GM21717 (cell line): Measurements from ENCODE around the gene RPL13A.

ENCODE experiments used
- ATAC-seq: cut with Tn5 transposase; IDR thresholded peaks from one replicate; pipeline ENCODE4 v1.9.1; 2021; ENCODE audit warnings: mild to moderate bottlenecking, moderate library complexity; ENCODE audit not compliant: unreplicated experiment

The RPL13A gene

GRCh38 chr19:49502866-49503581 is 15.6 kb downstream of the RPL13A start:
- ATAC-seq, result no peak

GRCh38 chr19:49503582-49503962 is 16.2 kb downstream of the RPL13A start:
- no peak for ATAC-seq

GRCh38 chr19:49506575-49507105 is 19.2 kb downstream of the RPL13A start:
- ATAC-seq, result no peak

- no peak for ATAC-seq
Measured at GRCh38 chr19:49507803-49508494, 20.5 kb downstream of the RPL13A start.

- no peak for ATAC-seq
Measured at GRCh38 chr19:49512970-49513745, 25.8 kb downstream of the RPL13A start.

GRCh38 chr19:49513746-49514118 is 26.3 kb downstream of the RPL13A start:
- ATAC-seq, result no peak

- ATAC-seq, result no peak
Measured at GRCh38 chr19:49514151-49514550, 26.7 kb downstream of the RPL13A start.

GRCh38 chr19:49515767-49516166 is 28.4 kb downstream of the RPL13A start:
- no peak for ATAC-seq

- ATAC-seq, result no peak
Measured at GRCh38 chr19:49518033-49518432, 30.6 kb downstream of the RPL13A start.

- no peak for ATAC-seq
Measured at GRCh38 chr19:49520705-49521319, 33.4 kb downstream of the RPL13A start.

GRCh38 chr19:49524812-49525455 is 37.5 kb downstream of the RPL13A start:
- no peak for ATAC-seq

- ATAC-seq, result no peak
Measured at GRCh38 chr19:49528211-49528771, 40.9 kb downstream of the RPL13A start.

- no peak for ATAC-seq
Measured at GRCh38 chr19:49530708-49531107, 43.3 kb downstream of the RPL13A start.

- ATAC-seq, result peak; percentile 62
Measured at GRCh38 chr19:49533551-49534488, 46.4 kb downstream of the RPL13A start.

- ATAC-seq, result no peak
Measured at GRCh38 chr19:49534632-49535385, 47.4 kb downstream of the RPL13A start.

- no peak for ATAC-seq
Measured at GRCh38 chr19:49536921-49537462, 49.6 kb downstream of the RPL13A start.

GRCh38 chr19:49538643-49539042 is 51.2 kb downstream of the RPL13A start:
- ATAC-seq, result no peak
